ENCODE measurements around the gene LMTK2.

- TF ChIP-seq CTCF (IDR thresholded peaks at IDR 0.05) (no peak), POLR2A (IDR thresholded peaks at IDR 0.05) (no peak)
Observed at GRCh38 chr7:98221611-98222532, 115.2 kb downstream of the LMTK2 start.
